Lower leg skin (tissue), 4 donors: ENCODE results near the gene SYTL2. TPM values are rescaled to one million over a fixed set of nuclear protein-coding genes. Genes with fewer than 3 reads are reported as not detected.

Experiments used
- DNase-seq, 2 donors: peaks; one replicate each; pipeline ENCODE4 v3.0.0-alpha.2; 2019; ENCODE audit warnings: low spot score in 2 of 2
- H3K4me3 ChIP-seq: fragments of 200-600 bp; sonication (generic); 2 replicates; pipeline ENCODE4 v1.5.1; 2017; ENCODE audit warnings: mild to moderate bottlenecking, low read depth; ENCODE audit not compliant: poor library complexity, severe bottlenecking
- POLR2A ChIP-seq, 2 donors: fragments of 450-650 bp; IDR thresholded peaks; one replicate each; pipeline ENCODE4 v1.6.1; 2016 to 2017; ENCODE audit warnings: antibody characterized with exemption in 2 of 2, mild to moderate bottlenecking in 1 of 2, moderate library complexity in 1 of 2
- WGBS, 2 donors: methylation state at CpG; one replicate each; pipeline ENCODE4 v1.1.5; 2018; 5-methylcytosine and 5-hydroxymethylcytosine counted together
- intact Hi-C: fragments of 100-400 bp; cut with DNase I; formaldehyde crosslinking; loops from one replicate; pipeline ENCODE4 v1.15.0; 2023; ENCODE audit warnings: low total_unique reads
- total RNA-seq, 4 donors: library from RNA; depleted of rRNA; stranded (reverse); fragments of >200 nt; gene quantifications; one replicate each; pipeline ENCODE4 v1.1.0, GENCODE V29; 2016
- TF ChIP-seq, protein P1 (sequence below), 3 donors: fragments of 450-650 bp; IDR thresholded peaks; one replicate each; pipeline ENCODE4 v1.5.1; 2016; ENCODE audit warnings: antibody characterized with exemption in 3 of 3, mild to moderate bottlenecking in 3 of 3, moderate library complexity in 2 of 3

The SYTL2 gene
- total RNA-seq, 4 donors from 2014 or later = 4.2 to 13.2 (median 8.9) TPM

DNA sequence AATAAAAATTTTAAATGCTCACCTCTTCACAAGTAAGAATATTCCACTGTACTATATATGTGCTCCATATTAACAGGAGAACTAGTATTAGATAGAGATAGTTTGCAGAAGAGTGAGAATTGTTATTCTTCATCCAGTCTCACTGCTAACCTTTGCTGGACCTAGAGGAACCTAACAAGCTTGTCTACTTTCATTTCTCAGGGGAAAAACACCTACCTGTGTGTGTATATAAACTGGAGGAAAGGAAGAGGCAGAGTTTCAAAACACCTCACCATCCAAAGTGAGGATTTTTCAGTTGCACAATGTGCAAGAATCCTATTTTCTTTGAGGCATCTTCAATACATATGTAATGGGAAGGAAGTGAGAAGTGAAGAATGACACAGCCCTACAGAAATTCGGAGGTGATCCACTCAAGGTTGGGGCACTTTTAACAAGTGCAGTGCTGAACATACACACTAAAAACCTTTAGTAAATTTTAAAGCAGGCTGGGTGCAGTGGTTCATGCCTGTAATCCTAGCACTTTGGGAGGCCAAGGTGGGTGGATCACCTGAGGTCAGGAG is 52.4 kb downstream of the SYTL2 start:
- intact Hi-C loops = no loop called here
- WGBS, 2 donors = 70 to 93% methylated on average over 1 of the region's 1 CpG
- no peak for DNase-seq
- no peak for TF ChIP-seq POLR2A (IDR thresholded peaks at IDR 0.05)
- TF ChIP-seq, protein P1, sequence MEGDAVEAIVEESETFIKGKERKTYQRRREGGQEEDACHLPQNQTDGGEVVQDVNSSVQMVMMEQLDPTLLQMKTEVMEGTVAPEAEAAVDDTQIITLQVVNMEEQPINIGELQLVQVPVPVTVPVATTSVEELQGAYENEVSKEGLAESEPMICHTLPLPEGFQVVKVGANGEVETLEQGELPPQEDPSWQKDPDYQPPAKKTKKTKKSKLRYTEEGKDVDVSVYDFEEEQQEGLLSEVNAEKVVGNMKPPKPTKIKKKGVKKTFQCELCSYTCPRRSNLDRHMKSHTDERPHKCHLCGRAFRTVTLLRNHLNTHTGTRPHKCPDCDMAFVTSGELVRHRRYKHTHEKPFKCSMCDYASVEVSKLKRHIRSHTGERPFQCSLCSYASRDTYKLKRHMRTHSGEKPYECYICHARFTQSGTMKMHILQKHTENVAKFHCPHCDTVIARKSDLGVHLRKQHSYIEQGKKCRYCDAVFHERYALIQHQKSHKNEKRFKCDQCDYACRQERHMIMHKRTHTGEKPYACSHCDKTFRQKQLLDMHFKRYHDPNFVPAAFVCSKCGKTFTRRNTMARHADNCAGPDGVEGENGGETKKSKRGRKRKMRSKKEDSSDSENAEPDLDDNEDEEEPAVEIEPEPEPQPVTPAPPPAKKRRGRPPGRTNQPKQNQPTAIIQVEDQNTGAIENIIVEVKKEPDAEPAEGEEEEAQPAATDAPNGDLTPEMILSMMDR (IDR thresholded peaks at IDR 0.05) = no peak
- H3K4me3 ChIP-seq = no peak overlapping the region

DNA sequence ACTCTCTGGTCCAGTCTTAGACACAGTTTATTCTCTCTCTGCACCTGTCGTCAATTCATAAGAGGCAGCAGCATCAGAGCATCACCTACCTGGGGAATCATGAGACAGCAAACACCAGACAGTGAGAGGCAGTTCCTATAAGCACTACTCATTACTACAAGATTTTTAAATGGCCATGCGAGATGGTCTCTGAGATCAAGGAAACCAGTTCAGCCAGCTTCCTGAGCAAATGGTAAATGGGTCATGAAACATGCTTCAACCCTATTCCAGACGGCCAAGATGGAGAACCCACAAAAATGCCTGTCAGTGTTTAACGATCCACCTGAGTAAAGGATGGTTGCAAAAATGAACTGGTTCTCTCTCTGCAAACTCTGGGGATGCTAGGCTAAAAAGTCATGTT is 52.9 kb downstream of the SYTL2 start:
- intact Hi-C loops = no loop called here
- TF ChIP-seq POLR2A (IDR thresholded peaks at IDR 0.05) = no peak
- TF ChIP-seq, protein P1 (IDR thresholded peaks at IDR 0.05) = no peak
- no peak for DNase-seq
- 71 to 73% methylated on average over 4 of the region's 4 CpGs for WGBS, 2 donors
- no peak overlapping the region for H3K4me3 ChIP-seq

DNA sequence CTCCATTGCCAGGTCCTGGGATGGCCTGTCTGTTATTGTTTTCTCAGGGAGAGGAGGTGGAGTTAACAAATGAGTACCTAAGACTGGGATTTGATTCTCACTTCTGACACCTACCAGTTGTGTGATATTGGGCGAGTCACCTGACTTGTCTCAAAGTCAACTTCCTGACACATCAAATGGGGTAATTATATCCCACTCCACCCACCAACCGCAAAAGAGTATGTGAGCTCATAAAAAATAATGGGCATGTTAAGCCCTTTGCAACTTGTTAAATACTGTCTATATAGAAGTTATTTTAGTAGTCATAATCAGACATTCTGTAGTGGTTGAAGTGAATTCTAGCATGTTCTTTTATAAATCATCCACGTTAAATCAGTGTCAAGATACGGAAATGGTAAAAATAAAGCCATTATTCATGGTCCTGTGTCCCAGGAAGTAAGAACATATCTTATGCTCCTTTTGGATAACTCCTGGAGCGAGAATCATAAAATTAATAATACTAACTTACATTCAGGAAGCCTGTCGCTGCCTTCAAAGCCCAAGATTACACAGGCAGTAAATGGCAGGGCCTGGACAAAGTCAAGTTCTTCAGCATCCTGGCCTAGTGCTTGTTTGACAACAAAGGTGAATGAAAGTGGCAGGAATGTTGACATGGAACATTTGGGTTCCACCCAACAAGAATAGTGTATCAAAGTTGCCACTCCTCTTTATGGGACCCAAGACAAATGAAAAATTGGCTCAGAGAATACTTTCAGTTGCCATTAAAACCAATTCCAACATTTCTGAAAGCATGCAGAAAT is 54.3 kb downstream of the SYTL2 start:
- intact Hi-C loops = no loop called here
- no peak overlapping the region for H3K4me3 ChIP-seq
- WGBS, 2 donors = 79 to 86% methylated on average over 6 of the region's 6 CpGs
- TF ChIP-seq, protein P1 (IDR thresholded peaks at IDR 0.05) = no peak
- no peak for TF ChIP-seq POLR2A (IDR thresholded peaks at IDR 0.05)
- DNase-seq = no peak

DNA sequence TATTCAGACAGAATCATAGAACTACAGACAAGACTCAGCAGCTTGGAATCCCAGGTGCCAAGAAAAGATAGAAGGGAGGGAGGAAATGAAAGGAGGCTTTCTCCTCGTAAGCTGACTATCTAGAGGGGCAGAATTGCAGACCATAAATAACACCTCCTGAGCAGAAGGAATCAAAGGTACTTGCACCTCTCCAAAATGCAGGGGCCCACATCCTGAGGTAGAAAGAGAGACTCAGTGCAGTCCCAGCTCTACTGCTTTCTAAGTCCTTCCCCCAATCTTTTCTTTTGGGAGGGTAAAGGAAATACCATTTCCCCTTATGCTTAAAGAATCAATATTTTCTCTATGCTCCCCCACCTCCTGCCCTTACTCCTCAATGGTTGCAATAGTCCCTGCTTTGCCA is 55.2 kb downstream of the SYTL2 start:
- TF ChIP-seq, protein P1 (IDR thresholded peaks at IDR 0.05) = no peak
- TF ChIP-seq POLR2A (IDR thresholded peaks at IDR 0.05) = no peak
- DNase-seq = no peak
- WGBS, 2 donors = 86 to 93% methylated on average over 1 of the region's 1 CpG
- H3K4me3 ChIP-seq = no peak overlapping the region
- intact Hi-C loops = no loop called here

DNA sequence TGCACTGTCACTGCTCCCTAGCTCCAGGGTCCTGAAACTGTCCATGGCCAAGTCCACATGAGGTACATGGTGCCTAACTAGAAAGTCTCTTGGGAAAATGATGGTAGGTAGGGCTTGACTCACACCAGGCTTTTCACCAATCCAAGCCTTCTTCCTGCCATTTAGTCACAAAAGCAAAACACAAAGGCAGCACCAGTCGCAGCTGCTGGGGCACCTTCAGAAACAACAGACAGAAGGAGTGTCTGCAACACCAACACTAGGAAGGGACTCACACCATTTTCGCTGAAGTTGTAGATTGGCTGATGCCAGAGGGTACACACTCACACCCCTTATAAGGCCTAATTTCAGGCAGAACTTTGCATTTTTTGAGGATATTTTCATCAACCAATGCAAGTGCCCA is 55.7 kb downstream of the SYTL2 start:
- WGBS, 2 donors = 92 to 97% methylated on average over 2 of the region's 2 CpGs
- DNase-seq = no peak
- intact Hi-C loops = no loop called here
- no peak for TF ChIP-seq POLR2A (IDR thresholded peaks at IDR 0.05)
- TF ChIP-seq, protein P1 (IDR thresholded peaks at IDR 0.05) = no peak
- no peak overlapping the region for H3K4me3 ChIP-seq
